HG02973 (cell line): Measurements from ENCODE around the gene NUDT19.
"Not testable (repeated sequence)": the region's sequence is repeated elsewhere in the genome, so short reads cannot be mapped to it uniquely, and the experiment has no call there.

Experiments
- ATAC-seq: cut with Tn5 transposase; IDR thresholded peaks from one replicate; pipeline ENCODE4 v1.9.1; 2021; ENCODE audit warnings: moderate library complexity; ENCODE audit not compliant: unreplicated experiment

NUDT19 gene

GRCh38 chr19:32691291-32691951, at the start of gene NUDT19:
Gene NUDT19 (plus strand): TSS chr19:32691821. CDS start chr19:32691961, 140 bp downstream.
- ATAC-seq = peak; percentile 91

GRCh38 chr19:32642771-32643170, 48.9 kb upstream of the NUDT19 start:
- ATAC-seq = no peak

- ATAC-seq = no peak
Observed at GRCh38 chr19:32646556-32646955, 45.1 kb upstream of the NUDT19 start.

GRCh38 chr19:32647361-32647760, 44.3 kb upstream of the NUDT19 start:
- ATAC-seq = no peak

DNA sequence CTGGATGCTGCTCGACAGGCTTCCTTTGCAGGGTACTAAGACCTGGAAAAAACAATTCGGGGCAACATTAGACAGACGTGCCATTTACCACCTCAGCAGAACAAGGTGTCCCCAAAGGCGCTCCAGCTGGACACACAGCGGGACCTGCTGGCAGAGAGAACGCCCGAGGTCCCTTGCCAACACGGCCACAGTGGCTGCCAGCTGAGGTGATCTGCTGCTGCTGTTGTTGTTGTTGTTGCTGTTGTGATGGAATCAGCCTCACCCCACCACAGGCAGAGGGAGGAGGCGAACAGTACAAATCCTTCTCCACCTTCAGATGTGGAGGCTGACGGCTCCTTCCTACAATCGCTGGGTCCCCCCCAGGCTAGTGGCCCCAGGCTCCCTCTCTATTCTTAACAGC, 41.9 kb upstream of the NUDT19 start:
- no peak for ATAC-seq

DNA sequence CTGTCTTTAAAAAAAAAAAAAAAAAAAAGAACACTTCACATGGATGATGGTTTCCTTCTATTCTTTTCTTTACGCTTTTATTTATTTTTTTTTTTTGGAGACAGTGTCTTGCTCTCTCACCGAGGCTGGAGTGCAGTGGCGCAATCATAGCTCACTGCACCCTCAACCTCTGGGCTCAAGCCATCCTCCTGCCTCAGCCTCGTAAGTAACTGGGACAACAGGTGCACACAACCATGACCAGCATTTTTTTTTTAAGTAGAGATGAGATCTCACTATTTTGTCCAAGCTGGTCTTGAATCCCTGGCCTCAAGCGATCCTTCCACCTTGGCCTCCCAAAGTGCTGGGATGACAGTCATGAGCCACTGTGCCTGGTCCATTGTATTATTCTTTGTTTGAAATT, 41.0 kb upstream of the NUDT19 start:
- ATAC-seq = no peak

- ATAC-seq = no peak
Observed at GRCh38 chr19:32651729-32652140, 39.9 kb upstream of the NUDT19 start.

GRCh38 chr19:32652331-32652730, 39.3 kb upstream of the NUDT19 start:
- not testable (repeated sequence) for ATAC-seq

DNA sequence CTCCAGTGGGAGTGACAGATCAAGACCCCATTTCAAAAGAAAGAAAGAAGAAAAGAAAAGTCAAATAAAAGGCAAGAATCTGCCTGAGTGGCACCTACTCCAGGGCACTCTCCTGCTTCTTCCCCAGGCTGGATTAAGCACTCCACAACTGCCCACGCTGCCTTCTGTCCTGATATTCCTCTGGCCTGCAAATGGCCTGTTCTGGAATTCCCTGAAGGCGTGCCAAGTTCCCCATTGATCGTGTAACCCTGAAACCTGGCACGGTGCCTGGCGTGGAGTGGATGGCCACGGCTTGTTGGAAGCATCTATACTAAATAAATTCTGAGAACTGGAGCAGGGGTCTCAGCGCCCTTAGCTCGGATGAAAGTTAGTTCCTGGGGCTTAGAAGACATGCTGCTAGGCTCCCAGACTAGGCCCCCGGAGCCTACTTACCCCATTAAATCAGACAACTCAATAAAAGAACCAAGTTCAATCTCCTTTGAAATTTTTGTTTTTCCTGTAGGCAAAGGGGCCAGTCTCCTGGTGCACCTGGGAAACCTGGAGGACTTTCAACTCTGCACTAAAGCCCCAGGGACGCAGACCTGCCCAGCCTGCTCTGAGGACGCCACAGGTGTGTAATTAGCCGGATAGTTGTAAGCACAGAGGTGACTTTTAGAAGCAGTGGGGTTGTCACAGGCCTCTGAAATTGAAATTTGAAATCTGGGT, 38.6 kb upstream of the NUDT19 start:
- ATAC-seq = no peak

GRCh38 chr19:32653599-32653915, 38.1 kb upstream of the NUDT19 start:
- ATAC-seq = no peak

DNA sequence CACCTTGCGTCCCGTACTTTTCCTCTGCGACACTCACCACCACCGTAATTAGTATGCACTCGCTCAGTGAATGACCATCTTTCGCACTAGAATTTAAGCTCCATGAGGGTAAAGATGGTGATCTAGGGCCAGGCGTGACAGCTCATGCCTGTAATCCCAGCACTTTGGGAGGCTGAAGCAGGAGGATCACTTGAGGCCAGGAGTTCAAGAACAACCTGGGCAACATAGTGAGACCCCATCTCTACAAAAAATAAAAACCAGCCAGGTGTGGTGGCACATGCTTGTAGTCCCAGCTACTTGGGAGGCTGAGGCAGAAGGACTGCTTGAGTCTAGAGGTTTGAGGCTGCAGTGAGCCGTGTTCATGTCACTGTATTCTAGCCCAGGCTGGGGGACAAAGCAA, 35.2 kb upstream of the NUDT19 start:
- not testable (repeated sequence) for ATAC-seq

GRCh38 chr19:32658075-32658474, 33.5 kb upstream of the NUDT19 start:
- ATAC-seq = no peak

- ATAC-seq = no peak
Observed at GRCh38 chr19:32658527-32658926, 33.1 kb upstream of the NUDT19 start.

- ATAC-seq = no peak
Observed at GRCh38 chr19:32661318-32661717, 30.3 kb upstream of the NUDT19 start.

DNA sequence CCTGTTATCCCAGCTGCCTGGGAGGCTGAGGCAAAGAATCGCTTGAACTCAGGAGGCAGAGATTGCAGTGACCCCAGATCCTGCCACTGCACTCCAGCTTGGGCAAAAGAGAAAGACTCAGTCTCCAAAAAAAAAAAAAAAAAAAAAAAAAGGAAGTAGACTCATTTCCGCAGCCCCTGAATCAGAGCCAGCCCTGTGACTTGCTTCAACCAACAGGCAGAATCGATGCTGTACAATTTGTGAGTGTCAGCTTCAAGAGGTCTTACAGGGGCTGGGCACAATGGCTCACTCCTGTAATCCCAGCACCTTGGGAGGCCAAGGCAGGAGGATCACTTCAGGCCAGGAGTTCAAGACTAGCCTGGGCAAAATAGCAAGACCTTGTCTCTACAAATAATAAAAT, 29.4 kb upstream of the NUDT19 start:
- no peak for ATAC-seq

- no peak for ATAC-seq
Observed at GRCh38 chr19:32666084-32666483, 25.5 kb upstream of the NUDT19 start.

DNA sequence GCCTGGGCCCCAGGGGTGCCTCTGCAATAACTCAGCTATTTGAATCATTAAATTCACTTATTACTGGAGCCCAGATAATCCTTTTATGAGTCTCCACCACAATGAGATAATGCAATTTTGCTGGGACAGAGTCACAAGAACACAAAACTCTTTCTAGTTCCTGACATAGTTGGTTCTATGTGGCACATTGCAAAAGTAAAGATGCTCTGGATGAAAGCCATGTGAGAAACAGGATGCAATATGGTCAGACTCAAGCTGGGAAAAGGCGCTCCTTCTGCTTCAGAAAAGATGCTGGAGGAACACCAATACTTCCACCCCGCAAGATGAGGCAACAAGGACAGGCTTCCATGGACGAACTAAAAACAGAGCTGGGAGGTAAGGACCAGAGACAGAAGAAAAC, 22.3 kb upstream of the NUDT19 start:
- ATAC-seq = no peak

- ATAC-seq = no peak
Observed at GRCh38 chr19:32671883-32672593, 19.6 kb upstream of the NUDT19 start.

GRCh38 chr19:32672841-32673240, 18.8 kb upstream of the NUDT19 start:
- no peak for ATAC-seq

- ATAC-seq = no peak
Observed at GRCh38 chr19:32673573-32673972, 18.0 kb upstream of the NUDT19 start.

DNA sequence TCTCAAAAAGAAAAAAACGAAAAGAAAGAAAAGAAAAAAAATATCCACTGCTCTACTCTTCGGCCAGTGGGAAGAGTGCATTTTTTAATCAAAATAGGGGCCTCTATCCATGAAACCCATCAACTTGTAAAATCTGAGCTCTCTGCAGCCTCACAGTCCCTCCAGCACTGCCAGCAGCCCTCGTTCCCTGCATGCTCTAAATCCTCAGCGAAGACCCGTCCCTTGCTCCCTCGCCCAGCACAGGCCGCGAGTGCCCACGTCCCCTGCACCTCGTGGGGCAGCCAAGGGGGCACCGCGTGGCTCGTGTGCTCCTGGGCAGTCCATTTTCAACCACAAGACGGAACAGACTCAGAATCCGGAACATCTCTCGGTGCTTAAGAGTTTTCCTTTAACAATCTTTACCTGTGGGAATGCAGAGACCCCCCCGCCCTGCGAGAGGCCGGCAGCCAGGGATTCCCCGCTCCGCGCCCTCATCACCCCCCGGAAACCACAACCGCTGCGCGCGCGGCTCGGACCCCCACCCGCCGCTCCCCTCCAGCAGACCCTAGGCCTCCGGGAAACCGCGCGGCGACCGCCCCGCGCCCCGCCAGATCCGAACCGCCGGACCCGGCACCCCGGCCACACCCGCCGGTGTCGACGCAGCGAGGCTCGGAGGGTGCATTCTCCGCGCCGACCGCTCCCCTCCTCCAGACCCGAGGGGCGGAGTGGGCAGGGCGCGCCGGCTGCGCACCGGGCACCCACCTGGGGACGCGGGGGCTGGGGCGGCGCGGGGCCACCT, 17.3 kb upstream of the NUDT19 start:
- no peak for ATAC-seq
